ENCODE data around the gene GCSH.

Gene GCSH

GRCh38 chr16:81067166-81067565 lies 29.0 kb downstream of the GCSH start:
- TF ChIP-seq, protein P1, sequence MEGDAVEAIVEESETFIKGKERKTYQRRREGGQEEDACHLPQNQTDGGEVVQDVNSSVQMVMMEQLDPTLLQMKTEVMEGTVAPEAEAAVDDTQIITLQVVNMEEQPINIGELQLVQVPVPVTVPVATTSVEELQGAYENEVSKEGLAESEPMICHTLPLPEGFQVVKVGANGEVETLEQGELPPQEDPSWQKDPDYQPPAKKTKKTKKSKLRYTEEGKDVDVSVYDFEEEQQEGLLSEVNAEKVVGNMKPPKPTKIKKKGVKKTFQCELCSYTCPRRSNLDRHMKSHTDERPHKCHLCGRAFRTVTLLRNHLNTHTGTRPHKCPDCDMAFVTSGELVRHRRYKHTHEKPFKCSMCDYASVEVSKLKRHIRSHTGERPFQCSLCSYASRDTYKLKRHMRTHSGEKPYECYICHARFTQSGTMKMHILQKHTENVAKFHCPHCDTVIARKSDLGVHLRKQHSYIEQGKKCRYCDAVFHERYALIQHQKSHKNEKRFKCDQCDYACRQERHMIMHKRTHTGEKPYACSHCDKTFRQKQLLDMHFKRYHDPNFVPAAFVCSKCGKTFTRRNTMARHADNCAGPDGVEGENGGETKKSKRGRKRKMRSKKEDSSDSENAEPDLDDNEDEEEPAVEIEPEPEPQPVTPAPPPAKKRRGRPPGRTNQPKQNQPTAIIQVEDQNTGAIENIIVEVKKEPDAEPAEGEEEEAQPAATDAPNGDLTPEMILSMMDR (conservative IDR thresholded peaks at IDR 0.05), result no peak
- H3K27ac ChIP-seq, result peak overlapping the region; percentile 79

GRCh38 chr16:81066681-81067080 lies 29.5 kb downstream of the GCSH start:
- peak overlapping the region; percentile 79 for H3K27ac ChIP-seq
- TF ChIP-seq, protein P1 (conservative IDR thresholded peaks at IDR 0.05), result no peak

DNA sequence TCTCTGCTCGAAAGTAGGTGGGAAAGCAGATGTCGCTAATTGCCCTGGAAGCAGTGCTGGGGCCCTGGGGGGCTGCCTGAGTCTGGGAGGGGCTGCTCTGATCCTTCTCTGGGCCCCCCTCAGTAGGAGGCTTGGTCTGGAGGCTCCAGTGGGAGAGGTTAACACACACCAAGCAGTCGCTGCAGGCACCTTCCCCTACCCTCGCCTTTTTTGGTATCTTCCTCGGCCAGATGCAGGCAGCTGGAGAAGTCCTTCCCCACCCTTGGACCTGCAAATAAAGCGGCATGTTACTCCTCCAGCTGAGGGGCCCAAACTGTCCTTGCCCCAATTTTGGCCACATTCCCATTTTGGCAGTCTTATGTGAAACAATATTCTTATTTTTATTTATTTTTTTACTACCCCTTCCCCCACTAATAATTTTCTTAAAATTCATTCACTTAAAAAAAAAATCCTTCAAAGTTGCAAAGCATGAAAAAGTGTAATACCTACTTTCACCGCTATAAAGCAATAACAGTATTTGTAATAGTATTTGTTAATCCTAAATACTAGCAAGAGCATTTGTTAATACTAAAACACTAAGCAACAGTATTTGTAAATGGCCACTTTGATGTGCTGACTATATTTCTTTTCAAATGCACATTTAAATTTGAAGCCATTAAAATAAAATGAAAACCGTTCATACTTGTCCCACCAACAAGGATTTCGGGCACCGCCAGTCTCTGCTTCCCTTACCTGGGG lies 34.2 kb downstream of the GCSH start:
- TF ChIP-seq, protein P1 (conservative IDR thresholded peaks at IDR 0.05), result no peak
- no peak overlapping the region for H3K27ac ChIP-seq

DNA sequence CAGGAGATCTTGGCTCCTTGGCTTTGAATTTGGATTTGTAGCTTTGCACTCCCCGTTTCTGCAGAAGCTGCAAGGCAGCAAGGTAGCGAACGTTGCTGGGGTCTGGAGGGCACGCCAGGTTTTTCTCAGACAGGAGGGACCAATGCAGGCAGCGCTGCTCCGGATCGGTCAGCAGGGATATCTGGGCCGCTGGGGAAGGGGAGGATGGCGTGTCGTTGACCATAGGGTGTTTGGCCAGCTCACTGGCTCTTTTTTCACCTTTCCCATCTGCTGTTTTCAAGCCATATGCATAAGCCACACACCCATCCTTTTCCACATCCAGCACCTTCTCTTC lies 34.9 kb downstream of the GCSH start:
- TF ChIP-seq, protein P1 (conservative IDR thresholded peaks at IDR 0.05), result no peak
- no peak overlapping the region for H3K27ac ChIP-seq

DNA sequence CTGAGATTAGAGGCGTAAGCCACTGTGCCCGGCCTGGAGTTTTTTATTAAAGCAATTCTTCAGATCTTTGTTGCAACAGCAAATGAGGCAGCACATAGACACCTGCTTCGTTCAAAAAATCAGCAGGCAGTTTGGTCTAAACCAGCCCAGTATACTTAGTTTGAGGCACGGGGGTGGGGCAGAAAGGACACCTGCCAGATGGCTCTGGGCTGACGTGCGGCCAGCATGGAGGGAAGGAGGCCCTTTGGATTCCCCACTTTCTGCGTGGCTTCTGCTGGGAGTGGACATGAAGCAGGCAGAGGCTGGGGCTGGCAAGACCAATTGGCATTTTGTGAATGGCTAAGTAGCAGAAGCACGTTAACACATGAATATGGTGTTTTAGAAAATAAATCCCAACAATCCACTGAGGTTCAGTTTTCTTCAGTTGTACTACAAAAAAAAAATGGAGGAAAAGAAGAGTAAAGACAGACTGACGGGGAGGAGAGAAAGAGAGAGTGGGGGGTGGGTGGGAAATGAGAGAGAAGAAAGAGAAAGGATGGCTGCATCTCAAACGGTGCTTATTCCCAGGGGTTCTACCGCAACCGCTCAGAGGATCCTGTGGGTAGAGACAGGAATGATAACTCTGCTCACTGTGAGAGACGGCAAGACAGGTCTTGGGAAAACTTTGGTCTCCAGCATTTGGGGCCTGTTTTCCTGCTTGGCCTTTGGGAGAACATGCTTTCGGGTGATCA lies 35.5 kb downstream of the GCSH start:
- TF ChIP-seq, protein P1 (conservative IDR thresholded peaks at IDR 0.05), result no peak
- H3K27ac ChIP-seq, result no peak overlapping the region

DNA sequence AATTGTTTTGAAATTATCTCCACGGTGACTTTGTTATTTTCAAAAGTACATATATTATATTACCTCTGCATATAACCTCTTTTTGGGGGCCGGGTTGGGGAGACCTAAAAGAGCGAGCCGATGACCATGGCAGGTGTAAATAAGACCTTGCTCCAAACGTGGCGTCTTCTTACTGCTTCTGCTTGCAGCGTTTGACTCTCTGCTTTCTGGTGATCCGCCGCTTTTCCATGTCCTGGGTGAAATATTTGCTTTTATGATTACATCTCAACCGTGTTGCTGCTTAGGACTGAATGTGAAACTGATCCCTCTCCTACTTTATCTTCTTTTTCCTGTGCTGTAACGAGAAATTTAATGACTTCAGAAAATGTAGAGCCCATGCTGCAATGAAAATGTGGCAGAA lies 42.4 kb downstream of the GCSH start:
- TF ChIP-seq, protein P1 (conservative IDR thresholded peaks at IDR 0.05), result no peak
- peak overlapping the region; percentile 83 for H3K27ac ChIP-seq

GRCh38 chr16:81042821-81043220 lies 53.4 kb downstream of the GCSH start:
- H3K27ac ChIP-seq, result no peak overlapping the region
- TF ChIP-seq, protein P1 (conservative IDR thresholded peaks at IDR 0.05), result no peak

Data from VCaP (cell line).